Esophagus muscularis mucosa (tissue), 4 donors: ENCODE measurements around the gene TSPYL4. TPM values are rescaled to one million over a fixed set of nuclear protein-coding genes. Genes with fewer than 3 reads are reported as not detected.

ENCODE experiments used
- total RNA-seq, 4 donors: library from RNA; depleted of rRNA; stranded (reverse); fragments of >200 nt; gene quantifications; one replicate each; pipeline versions ENCODE4 v1.1.0 to v1.2.1, GENCODE V29; 2016

TSPYL4 gene
- total RNA-seq, 4 donors from 2014 or later = 14.4 to 22.8 (median 18.4) TPM

Other genes with a start within 250 kb of the TSPYL4 start
- under 1 TPM; 0.17 to 0.57 (median 0.40) TPM for gene FRK, start 193.2 kb downstream of the TSPYL4 start, total RNA-seq
- gene NT5DC1, start 153.2 kb downstream of the TSPYL4 start, total RNA-seq = 1 to 10 TPM; 4.1 to 8.4 (median 6.7) TPM
- gene COL10A1, start 127.9 kb downstream of the TSPYL4 start, total RNA-seq = not detected
- gene TSPYL1, start 25.9 kb upstream of the TSPYL4 start, total RNA-seq = 100 to 1,000 TPM in 1 of 4 donors, 10 to 100 TPM in 3; 67.7 to 113 (median 92.5) TPM
- 10 to 100 TPM; 27.8 to 42.1 (median 31.5) TPM for gene DSE, start 116.9 kb upstream of the TSPYL4 start, total RNA-seq
- gene CALHM6, start 207.3 kb upstream of the TSPYL4 start, total RNA-seq = 1 to 10 TPM in 2 of 4 donors, not detected in 2; 1.2 to 3.0 TPM